Dedifferentiated amniotic fluid mesenchymal stem cell (primary cell): ENCODE data around the gene MRPL40.
A peak's percentile ranks its signal among the peaks of the same experiment; 100 is the strongest.

Experiments
- DNase-seq: peaks from one replicate; pipeline ENCODE4 v3.0.0-alpha.2; 2016; ENCODE audit errors: extremely low spot score

Gene MRPL40

GRCh38 chr22:19463008-19463407 lies 30.7 kb downstream of the MRPL40 start:
- no peak for DNase-seq

- peak; percentile 71 for DNase-seq
Measured at GRCh38 chr22:19463491-19464469, 31.4 kb downstream of the MRPL40 start.

GRCh38 chr22:19464546-19464945 lies 32.2 kb downstream of the MRPL40 start:
- no peak for DNase-seq

GRCh38 chr22:19464975-19465374 lies 32.6 kb downstream of the MRPL40 start:
- no peak for DNase-seq

- no peak for DNase-seq
Measured at GRCh38 chr22:19466126-19466716, 33.9 kb downstream of the MRPL40 start.

GRCh38 chr22:19466848-19467752 lies 34.8 kb downstream of the MRPL40 start:
- no peak for DNase-seq

- DNase-seq, result no peak
Measured at GRCh38 chr22:19467912-19468311, 35.6 kb downstream of the MRPL40 start.

- DNase-seq, result no peak
Measured at GRCh38 chr22:19469421-19469820, 37.1 kb downstream of the MRPL40 start.

- DNase-seq, result no peak
Measured at GRCh38 chr22:19470010-19470409, 37.7 kb downstream of the MRPL40 start.

- no peak for DNase-seq
Measured at GRCh38 chr22:19471572-19471971, 39.2 kb downstream of the MRPL40 start.

- no peak for DNase-seq
Measured at GRCh38 chr22:19472233-19472632, 39.9 kb downstream of the MRPL40 start.

GRCh38 chr22:19473578-19473977 lies 41.2 kb downstream of the MRPL40 start:
- DNase-seq, result no peak

GRCh38 chr22:19476023-19476422 lies 43.7 kb downstream of the MRPL40 start:
- no peak for DNase-seq

- no peak for DNase-seq
Measured at GRCh38 chr22:19477321-19478044, 45.1 kb downstream of the MRPL40 start.

GRCh38 chr22:19478045-19478900 lies 45.9 kb downstream of the MRPL40 start:
- no peak for DNase-seq

GRCh38 chr22:19478901-19479354 lies 46.6 kb downstream of the MRPL40 start, which contains the start of gene UFD1:
Gene UFD1 (minus strand): TSS chr22:19479193. CDS start chr22:19479085, 108 bp downstream.
- DNase-seq, result peak; percentile 77

- DNase-seq, result peak; percentile 99
Measured at GRCh38 chr22:19479355-19480172, 47.2 kb downstream of the MRPL40 start, which contains the start of gene CDC45. Gene CDC45 (plus strand): TSS chr22:19479920. CDS start chr22:19479969, 49 bp downstream.

- no peak for DNase-seq
Measured at GRCh38 chr22:19480173-19480568, 47.8 kb downstream of the MRPL40 start.

GRCh38 chr22:19480789-19481188 lies 48.4 kb downstream of the MRPL40 start:
- no peak for DNase-seq
